M059J (cell line): Measurements from ENCODE around the gene FGF6. TPM values are rescaled to one million over a fixed set of nuclear protein-coding genes. Genes with fewer than 3 reads are reported as not detected.
"Not testable (repeated sequence)": the region's sequence is repeated elsewhere in the genome, so short reads cannot be mapped to it uniquely, and the experiment has no call there.

Experiments used
- DNase-seq: peaks from one replicate; pipeline ENCODE4 v3.0.0-alpha.2; 2012; ENCODE audit warnings: low read depth
- total RNA-seq: library from RNA; depleted of rRNA; stranded (reverse); fragments of >200 nt; shearing (Covaris generic); gene quantifications from 2 replicates; pipeline ENCODE4 v1.2.3, GENCODE V29; 2014; rRNA removed

FGF6 gene
- total RNA-seq, 1 experiment from 2014 or later: not detected

DNA sequence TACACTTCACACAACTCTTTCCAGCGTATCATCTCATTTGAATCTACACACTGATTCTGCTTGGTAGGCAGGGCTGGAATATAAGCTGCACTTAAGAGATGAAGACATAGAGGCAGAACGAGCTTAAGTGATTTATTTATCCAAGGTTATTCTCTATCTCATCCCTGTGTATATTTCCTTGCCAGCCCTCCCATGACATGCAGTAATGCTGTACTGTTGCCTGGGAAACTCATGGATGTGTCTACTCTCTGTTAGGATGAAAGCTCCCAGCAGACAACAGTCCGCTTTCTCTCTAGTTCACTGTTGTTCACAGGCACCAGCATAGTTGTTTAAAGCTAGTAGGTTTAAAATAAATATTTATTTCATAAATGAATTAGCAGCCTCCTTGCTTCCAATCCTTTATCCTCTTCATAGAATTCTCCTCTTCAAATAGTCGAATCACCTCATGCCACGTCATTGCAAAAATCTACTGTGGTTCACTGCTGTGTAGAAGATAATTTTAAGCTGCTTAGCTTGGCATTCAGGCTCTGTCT is 25.4 kb downstream of the FGF6 start:
- DNase-seq: no peak

DNA sequence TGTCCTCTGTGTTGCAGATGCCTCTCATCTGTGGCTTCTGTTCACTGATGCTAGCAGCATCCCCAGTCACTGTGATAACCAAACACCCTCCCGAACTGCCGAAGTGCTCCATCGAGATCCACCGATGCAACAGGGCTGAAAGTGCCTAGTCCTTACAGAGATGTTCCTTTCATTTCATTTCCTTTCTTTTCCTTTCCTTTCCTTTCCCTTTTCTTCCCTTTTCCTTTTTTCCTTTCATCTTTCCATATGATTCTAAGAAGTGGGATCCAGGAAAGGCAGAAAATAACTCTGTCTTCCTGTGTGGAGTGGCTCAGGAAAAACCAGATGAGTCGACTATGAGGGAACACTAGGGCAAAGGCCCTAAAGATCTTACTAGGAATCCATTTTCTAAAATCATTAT is 26.7 kb downstream of the FGF6 start:
- DNase-seq: no peak

DNA sequence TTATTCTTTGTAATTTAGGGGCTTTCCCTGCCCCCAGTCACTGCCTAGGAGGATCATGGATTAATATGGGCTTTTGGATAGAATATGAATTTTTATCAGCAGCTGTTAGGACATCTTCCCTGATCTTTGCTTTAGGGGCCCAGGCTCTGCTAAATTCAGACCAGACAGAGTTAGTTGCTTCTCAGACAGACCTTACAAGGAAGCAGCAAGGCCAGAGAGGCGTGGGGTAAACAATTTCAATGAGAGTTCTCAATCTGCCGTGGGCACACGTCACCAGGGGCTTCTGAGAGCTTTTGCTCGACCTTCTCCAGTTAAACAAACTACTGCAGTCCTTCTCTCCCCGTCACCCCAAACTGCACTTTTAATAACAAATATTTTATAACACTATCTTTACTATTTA is 27.7 kb downstream of the FGF6 start:
- no peak for DNase-seq

DNA sequence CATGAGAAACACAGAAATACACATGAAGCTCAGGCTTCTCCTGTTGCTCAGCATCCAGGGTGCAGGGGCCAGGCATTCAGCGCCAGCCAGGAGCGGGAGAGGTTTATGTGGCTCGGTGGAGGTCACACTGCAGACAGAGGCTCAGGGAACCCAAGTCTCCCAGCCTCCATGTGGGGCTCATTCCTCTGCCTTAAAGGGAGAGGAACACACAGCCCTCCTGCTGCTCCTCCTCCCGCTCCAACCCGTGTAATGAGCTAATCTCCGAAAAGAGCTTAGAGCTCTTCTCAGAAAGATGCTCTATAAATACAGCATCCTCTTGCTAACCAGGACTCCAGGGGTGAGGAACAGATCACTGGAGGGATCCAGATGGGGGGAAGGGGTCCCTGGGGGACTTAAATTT is 28.2 kb downstream of the FGF6 start:
- DNase-seq: no peak

DNA sequence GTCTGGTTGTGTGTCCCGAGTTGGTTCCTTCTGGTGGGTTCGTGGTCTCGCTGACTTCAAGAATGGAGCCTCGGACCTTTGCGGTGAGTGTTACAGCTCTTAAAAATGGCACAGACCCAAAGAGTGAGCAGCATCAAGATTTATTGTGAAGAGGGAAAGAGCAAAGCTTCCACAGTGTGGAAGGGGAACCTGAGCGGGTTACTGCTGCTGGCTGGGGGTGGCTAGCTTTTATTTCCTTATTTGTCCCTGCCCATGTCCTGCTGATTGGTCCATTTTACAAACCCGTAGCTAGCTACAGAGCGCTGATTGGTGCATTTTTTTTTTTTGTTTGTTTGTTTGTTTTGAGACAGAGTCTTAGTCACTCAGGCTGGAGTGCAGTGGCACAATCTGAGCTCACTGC is 29.3 kb downstream of the FGF6 start:
- no peak for DNase-seq

DNA sequence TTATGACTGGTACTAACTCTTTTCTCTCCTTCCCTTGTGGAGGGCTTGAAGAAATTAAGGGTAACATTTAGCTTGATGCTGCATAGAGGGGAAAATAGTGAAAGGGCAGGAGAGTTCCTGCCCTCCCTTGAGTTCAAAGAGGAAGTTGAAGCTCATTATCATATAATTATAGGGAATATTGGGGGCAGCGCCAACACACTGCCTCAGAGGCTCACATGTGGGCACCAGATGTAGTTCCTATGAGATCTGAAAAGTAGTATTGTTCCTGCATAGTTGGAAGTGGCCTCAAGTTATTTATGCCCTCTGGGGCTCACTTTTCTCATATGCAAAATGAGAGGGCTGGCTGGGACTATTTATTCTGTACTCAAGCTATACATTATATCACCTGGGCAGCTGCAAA is 33.1 kb downstream of the FGF6 start:
- no peak for DNase-seq

DNA sequence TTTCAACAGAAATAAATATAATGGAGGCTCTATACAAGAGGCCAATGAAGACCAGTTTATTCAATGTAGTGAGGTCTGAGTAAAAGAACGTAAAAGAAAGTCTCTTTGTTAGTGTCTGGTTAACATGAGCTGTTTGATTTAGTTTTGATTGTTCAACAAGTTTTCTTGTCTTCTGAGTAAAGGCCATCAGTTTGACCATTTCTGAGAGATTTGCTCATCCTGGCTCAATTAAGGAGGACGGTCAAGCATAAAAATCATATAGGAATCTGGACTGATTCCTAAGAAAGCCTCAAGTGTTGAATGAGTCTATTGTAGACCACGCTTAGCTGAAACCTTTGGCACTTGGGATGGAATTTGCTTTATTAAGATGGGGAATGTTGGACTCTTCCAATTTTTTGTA is 33.6 kb downstream of the FGF6 start:
- no peak for DNase-seq

DNA sequence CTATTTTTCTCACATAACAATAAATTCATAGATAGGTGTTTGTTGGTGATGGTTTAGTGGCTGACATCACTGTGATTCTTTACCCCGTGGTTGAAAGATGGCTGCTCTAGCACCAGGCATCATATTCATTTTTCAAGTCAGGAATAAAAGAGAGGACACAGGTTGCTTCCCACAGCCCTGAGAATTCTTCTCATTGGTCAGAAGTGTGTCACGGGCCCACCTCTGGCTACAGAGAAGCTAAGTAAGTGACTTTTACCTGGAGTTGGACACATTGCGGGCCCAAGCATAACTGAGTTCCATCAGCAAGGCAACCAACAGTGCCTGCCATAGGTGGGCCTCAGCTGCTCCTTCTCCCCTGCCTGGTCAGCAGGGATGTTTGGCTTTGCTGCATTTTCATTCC is 38.5 kb downstream of the FGF6 start:
- DNase-seq: no peak

DNA sequence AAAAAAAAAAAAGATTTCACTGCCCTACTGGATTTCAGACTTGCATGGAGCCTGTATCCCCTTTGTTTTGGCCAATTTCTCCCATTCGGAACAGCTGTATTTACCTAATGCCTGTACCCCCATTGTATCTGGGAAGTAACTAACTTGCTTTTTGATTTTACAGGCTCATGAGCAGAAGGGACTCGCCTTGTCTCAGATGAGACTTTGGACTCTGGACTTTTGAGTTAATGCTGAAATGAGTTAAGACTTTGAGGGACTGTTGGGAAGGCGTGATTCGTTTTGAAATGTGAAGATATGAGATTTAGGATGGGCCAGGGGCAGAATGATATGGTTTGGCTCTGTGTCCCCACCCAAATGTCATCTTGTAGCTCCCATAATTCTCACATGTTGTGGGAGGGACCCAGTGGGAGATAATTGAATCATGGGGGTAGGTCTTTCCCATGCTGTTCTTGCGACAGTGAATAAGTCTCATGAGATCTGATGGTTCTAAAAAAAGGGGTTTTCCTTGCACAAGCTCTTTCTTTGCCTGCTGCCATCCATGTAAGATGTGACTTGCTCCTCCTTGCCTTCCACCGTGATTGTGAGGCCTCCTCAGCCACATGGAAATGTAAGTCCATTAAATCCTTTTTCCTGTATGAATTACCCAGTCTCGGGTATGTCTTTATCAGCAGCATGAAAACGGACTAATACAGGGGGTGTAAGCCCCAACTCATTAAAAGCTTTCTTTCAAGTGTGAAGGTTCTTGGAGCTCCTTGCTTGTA is 40.6 kb downstream of the FGF6 start:
- not testable (repeated sequence) for DNase-seq

DNA sequence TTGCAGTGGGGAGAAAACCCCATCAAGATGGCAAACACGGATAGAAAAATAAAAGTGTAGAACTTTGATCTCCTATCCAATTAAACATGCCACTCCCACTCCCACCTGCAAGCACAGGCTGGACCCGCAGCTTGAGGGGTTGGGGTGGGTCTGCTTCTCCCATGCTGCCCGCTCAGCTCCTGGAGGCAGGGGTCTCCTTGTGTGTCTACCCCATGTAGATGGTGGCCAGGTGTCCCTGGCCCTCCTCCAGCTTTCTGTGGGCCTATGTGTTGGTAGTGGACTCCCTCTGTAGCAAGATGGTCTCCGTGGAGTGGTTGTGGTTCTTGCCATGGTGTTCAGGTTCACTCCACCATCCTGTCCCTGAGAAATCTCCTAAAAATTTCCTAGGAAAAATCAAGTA is 42.6 kb downstream of the FGF6 start:
- DNase-seq: no peak

DNA sequence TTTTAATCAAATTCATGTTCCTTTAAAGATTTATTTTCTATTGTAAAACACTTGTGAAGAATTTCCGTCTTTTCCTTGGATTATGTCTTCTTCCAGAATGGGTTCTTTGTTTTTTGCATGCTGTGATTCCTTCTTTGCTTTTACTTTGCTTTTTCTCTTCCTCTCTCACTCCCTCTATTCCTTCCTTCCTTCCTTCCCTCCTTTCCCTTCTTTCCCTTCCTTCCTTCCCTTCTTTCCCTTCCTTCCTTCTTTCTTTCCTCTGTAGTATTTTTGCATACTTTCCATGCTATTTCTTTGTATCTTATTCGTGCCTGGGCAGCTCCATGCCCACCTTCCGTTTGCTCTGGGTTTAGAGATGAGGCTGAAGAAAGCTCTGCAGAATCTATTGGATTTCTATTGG is 44.5 kb downstream of the FGF6 start:
- no peak for DNase-seq

DNA sequence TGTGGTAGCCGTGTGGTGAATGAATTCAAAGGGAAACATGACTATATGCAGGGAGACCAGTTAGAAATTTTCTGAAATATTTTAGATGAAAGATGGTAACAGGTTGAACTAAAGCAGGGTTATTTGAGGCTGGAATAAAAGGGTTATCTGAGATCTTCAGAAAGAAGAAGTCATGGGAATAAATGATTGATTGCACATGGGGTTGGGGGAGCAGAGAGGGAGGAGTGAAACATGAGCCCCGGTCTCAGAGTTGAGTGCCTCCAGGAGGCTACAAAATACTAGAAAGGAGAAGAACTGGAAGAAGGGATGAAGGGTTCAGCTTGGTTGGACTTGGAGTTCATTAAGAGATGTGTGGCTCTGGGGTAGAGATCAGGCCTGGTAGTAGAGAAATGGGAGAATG is 49.8 kb downstream of the FGF6 start:
- DNase-seq: no peak

DNA sequence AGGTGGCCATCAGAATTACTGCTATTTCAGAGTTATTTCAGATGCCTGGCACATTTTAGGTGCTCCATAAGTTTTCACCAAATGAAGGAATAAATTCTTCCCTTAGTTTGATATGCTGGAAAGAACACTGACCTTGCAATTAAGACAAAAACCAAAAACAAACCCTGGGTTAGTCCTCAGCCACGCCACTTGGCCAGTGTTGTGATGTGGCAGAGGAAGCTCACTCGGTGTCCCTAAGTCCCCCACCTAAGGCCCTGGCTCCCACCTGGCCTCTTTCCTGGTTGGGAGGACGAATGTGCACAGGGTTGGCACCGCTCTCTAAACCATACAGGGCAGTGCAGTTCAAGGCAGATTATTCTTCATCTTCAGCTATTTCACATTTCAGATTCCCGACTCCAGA is 52.4 kb downstream of the FGF6 start:
- DNase-seq: no peak

DNA sequence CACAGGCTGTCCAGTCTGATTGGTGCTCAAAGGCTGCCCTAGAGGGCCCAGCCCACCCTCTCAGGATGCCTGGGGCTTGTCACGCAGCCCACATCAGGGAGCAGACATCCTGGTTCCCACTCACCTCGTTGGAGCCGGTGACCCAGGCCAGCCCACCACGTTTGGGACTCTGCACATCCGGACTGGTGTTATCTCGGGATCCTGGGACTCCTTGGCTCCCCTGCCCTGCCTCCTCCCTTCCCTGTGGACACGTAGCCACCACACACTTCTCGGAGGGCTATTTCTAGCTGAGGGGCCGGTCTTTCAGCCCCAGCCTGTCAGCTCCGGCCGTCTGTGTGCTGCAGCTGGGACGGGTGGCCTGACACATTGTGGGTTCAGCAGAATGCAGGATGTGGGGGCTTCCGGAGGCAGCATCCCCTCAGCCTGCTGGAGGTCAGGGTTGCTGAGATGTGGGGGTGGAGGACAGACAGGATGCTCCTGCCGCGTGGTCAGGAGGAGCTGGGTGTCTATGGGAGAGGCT is 53.3 kb downstream of the FGF6 start:
- DNase-seq: no peak

DNA sequence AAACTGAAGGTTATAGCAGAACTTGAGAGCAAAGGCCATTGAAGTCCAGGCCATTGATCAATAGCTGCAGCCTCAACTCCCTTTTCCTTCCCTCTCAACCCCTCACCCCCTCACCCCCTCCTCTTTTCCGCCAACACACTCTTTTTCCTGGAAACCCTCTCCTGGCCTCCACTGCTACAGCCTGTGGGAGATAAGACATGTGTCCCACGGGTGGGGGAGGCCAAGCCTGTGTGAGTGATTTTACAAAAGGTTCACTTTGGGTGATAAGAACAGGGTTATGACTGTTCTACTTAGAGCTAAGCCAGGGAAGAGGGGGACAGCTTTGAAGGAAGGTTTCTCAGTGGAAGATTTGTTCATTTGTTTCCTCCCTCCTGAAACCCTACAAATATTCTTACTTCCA is 57.0 kb downstream of the FGF6 start:
- DNase-seq: no peak

DNA sequence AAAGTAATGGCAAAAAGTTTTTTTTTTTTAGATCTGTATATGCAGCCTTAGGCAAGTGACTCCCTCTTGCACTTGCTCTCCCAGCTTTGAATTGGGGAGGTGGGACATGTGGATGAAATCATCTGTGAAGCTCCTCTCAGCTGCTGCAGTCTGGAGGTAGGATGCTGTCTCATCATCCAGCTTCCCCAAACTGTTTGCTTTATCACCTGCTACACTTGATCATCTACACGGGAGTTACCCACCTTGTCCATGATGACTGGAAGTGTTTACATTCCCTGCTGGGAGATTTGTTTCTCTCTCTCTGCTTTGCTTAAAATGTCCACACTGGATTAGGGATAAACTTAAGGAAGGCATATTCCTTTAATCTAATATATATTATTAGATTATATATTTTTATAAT is 57.6 kb downstream of the FGF6 start:
- DNase-seq: no peak

DNA sequence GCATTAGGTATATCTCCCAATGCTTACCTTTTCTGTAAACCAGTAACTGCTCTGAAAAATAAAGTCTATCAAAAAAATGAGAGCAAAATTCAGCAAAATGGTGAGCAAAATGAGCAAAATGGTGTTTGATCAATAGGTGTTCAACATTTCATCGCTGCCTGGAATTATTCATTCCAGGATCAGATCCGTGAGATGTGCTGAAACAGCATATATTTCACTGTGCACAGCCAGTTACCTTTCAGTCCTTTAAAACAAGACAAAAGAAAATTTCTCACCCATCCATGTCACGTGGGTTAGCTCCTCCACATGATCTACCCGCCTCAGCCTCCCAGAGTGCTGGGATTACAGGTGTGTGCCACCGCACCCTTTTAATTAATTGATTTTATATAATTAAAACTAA is 58.0 kb downstream of the FGF6 start:
- DNase-seq: no peak

DNA sequence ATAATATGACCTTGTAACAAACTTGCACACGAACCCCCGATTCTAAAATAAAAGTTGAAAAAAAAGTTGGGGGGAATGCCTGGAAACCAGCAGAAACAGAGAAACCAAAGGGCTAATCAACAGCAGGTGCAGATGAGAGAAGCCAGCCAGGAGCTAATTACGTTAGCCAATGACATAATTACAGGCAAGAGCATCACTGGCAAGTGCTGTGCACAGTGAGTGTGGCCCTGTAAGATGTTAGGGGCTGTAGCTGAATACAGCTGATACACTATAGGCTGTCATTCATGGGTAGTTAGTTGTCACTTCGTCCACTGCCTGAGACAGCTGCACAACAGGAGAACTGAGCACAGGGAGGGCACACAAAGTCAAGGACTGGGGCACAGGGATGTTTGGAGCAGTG is 58.8 kb downstream of the FGF6 start:
- no peak for DNase-seq

Other genes with a start within 250 kb of the FGF6 start
- not detected in 2 replicates for gene CCND2, start 172.1 kb downstream of the FGF6 start, total RNA-seq
- gene TIGAR, start 124.6 kb downstream of the FGF6 start, total RNA-seq: 11.5 and 18.1 TPM in 2 replicates
- gene FGF23, start 66.1 kb downstream of the FGF6 start, total RNA-seq: not detected in 2 replicates
- gene RAD51AP1, start 93.1 kb upstream of the FGF6 start, total RNA-seq: 63.4 and 66.7 TPM in 2 replicates
- 52.6 and 54.0 TPM in 2 replicates for gene DYRK4, start 116.4 kb upstream of the FGF6 start, total RNA-seq
- 1.1 and 2.0 TPM in 2 replicates for gene AKAP3, start 203.2 kb upstream of the FGF6 start, total RNA-seq
- gene NDUFA9, start 203.3 kb upstream of the FGF6 start, total RNA-seq: 74.1 and 111 TPM in 2 replicates